Left lung (tissue), 10 donors: Measurements from ENCODE around the gene SLC25A18. TPM values are rescaled to one million over a fixed set of nuclear protein-coding genes. Genes with fewer than 3 reads are reported as not detected.

Experiments
- ATAC-seq: fragments of 200-7000 bp; cut with Tn5 transposase; one replicate; pipeline ENCODE4 v1.9.1; 2020; ENCODE audit warnings: moderate library complexity
- DNase-seq, 4 donors: peaks; one replicate each; pipeline ENCODE4 v3.0.0-alpha.2; 2013 to 2020
- H3K27ac ChIP-seq, 2 donors: fragments of 200-600 bp; sonication (generic) in 1 of 2; one replicate each; pipeline versions ENCODE4 v1.5.0 to v1.8.0; 2020 to 2021
- H3K27me3 ChIP-seq, 2 donors: fragments of 200-600 bp; sonication (generic) in 1 of 2; one replicate each; pipeline versions ENCODE4 v1.5.0 to v1.8.0; 2020 to 2021
- H3K36me3 ChIP-seq, 2 donors: fragments of 200-600 bp; sonication (generic) in 1 of 2; one replicate each; pipeline versions ENCODE4 v1.5.0 to v1.8.0; 2020 to 2021
- H3K4me1 ChIP-seq, 2 donors: fragments of 200-600 bp; one replicate each; pipeline ENCODE4 v1.8.0; 2021
- H3K4me3 ChIP-seq, 2 donors: fragments of 200-600 bp; sonication (generic) in 1 of 2; one replicate each; pipeline versions ENCODE4 v1.5.0 to v1.8.0; 2020 to 2021; ENCODE audit warnings: mild to moderate bottlenecking in 1 of 2
- H3K9me3 ChIP-seq, 2 donors: fragments of 200-600 bp; sonication (generic) in 1 of 2; one replicate each; pipeline versions ENCODE4 v1.5.0 to v1.8.0; 2020 to 2021
- intact Hi-C, 2 donors: fragments of 100-400 bp; cut with DNase I; formaldehyde crosslinking; loops; one replicate each; pipeline versions ENCODE4 v1.11.2 to v1.14.2; 2022
- polyA plus RNA-seq, 6 donors: library from polyadenylated mRNA; unstranded; fragments of 120-200 nt; gene quantifications; one replicate each; pipeline ENCODE4 v1.2.1, GENCODE V29; 2013; ENCODE audit not compliant: insufficient read length in 6 of 6
- total RNA-seq, 2 donors: library from RNA; stranded (reverse); fragmentation: NEBNext Ultra II Directional; extraction: Animal tissue kit (Norgen Biotek cat#: 25700); gene quantifications; one replicate each; pipeline ENCODE4 v1.2.1, GENCODE V29; 2021
- TF ChIP-seq, protein P1 (sequence below), 2 donors: fragments of 200-600 bp; sonication (generic) in 1 of 2; IDR thresholded peaks; one replicate each; pipeline versions ENCODE4 v1.5.0 to v1.8.0; 2021; ENCODE audit warnings: antibody characterized with exemption in 2 of 2
- donor health status: DM: no; HTN: yes; CAD: no.
- donor health status: DM: no; HTN: no; CAD: no.

The SLC25A18 gene
- total and polyA plus RNA-seq, 8 donors: 0.26 to 0.56 (median 0.40) TPM

DNA sequence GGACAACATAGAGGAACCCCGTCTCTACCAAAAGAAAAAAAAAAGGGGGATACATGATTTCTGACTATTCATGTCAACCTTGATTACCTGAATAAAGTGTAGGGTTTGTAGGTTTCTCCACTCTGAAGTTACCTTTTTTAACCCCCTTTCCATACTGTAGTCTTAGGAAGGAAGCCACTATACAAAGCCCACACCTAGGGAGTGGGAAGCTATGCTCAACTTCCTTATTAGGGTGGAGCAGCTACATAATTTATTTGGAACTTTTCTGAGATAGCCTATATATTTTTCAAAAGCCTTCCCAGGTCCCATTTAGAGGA lies 65.8 kb downstream of the SLC25A18 start:
- Histone ChIP-seq H3K9me3 (no peaks in the 10 kb centered on the region), H3K27me3 (no peaks in the 10 kb centered on the region), H3K27ac (peak overlapping the region; percentile 89 to 96), H3K4me3 (peak overlapping the region; percentile 94 to 99), H3K36me3 (peaks cover 0 to 22% of the 10 kb centered on the region in 2 donors), H3K4me1 (peaks cover 10 to 44% of the 10 kb centered on the region in 2 donors)
- DNase-seq (no peak), ATAC-seq (peak; percentile 4)
- TF ChIP-seq, protein P1, sequence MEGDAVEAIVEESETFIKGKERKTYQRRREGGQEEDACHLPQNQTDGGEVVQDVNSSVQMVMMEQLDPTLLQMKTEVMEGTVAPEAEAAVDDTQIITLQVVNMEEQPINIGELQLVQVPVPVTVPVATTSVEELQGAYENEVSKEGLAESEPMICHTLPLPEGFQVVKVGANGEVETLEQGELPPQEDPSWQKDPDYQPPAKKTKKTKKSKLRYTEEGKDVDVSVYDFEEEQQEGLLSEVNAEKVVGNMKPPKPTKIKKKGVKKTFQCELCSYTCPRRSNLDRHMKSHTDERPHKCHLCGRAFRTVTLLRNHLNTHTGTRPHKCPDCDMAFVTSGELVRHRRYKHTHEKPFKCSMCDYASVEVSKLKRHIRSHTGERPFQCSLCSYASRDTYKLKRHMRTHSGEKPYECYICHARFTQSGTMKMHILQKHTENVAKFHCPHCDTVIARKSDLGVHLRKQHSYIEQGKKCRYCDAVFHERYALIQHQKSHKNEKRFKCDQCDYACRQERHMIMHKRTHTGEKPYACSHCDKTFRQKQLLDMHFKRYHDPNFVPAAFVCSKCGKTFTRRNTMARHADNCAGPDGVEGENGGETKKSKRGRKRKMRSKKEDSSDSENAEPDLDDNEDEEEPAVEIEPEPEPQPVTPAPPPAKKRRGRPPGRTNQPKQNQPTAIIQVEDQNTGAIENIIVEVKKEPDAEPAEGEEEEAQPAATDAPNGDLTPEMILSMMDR (IDR thresholded peaks at IDR 0.05): no peak
- intact Hi-C loops: no loop called here

DNA sequence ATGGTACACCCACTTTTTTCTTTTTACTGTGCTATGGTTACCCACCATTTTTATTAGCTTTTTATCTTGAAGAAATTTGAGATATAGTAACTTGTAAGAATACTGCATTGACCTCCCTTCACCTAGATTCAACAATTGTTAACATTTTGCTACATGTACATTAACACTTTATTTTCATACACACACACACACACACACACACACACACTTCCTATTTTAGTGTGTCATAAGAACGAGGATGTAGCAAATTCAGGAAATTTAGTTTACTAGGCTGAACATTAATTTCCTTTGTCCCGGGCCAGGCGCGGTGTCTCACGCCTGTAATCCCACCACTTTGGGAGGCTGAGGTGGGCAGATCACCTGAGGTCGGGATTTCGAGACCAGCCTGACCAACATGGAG lies 66.3 kb downstream of the SLC25A18 start:
- ATAC-seq (no peak), DNase-seq (no peak)
- TF ChIP-seq, protein P1 (IDR thresholded peaks at IDR 0.05): no peak
- Histone ChIP-seq H3K27ac (peak overlapping the region; percentile 89 to 96), H3K4me1 (peaks cover 10 to 44% of the 10 kb centered on the region in 2 donors), H3K4me3 (peak overlapping the region in 1 of 2 donors; percentile 94), H3K36me3 (peaks cover 0 to 17% of the 10 kb centered on the region in 2 donors), H3K9me3 (no peaks in the 10 kb centered on the region), H3K27me3 (no peaks in the 10 kb centered on the region)
- intact Hi-C loops: no loop called here

DNA sequence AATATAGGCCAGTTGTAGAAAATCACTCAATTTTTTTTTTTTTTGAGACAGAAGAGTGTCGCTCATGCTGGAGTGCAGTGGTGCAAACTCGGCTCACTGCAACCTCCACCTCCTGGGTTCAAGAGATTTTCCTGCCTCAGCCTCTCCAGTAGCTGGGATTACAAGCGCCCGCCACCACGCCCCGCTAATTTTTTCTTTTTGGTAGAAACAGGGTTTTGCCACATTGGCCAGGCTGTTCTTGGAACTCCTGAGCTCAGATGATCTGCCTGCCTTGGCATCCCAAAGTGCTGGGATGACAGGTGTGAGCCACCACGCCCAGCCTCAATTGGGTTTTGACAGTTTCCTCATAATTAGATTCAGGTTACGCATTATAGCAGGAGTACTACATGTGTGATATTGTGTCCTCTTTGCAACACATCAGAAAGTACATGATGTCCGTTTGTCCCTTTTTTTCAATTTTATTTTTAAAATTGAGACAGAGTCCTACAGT lies 67.8 kb downstream of the SLC25A18 start:
- peaks cover 10 to 29% of the 10 kb centered on the region in 2 donors for H3K4me1 ChIP-seq
- TF ChIP-seq, protein P1 (IDR thresholded peaks at IDR 0.05): no peak
- no peaks in the 10 kb centered on the region for H3K9me3 ChIP-seq
- no peak for ATAC-seq
- no peak for DNase-seq
- no peak overlapping the region for H3K4me3 ChIP-seq
- peaks cover 0 to 9% of the 10 kb centered on the region in 2 donors for H3K36me3 ChIP-seq
- H3K27ac ChIP-seq: no peak overlapping the region
- H3K27me3 ChIP-seq: no peaks in the 10 kb centered on the region
- intact Hi-C loops: no loop called here

DNA sequence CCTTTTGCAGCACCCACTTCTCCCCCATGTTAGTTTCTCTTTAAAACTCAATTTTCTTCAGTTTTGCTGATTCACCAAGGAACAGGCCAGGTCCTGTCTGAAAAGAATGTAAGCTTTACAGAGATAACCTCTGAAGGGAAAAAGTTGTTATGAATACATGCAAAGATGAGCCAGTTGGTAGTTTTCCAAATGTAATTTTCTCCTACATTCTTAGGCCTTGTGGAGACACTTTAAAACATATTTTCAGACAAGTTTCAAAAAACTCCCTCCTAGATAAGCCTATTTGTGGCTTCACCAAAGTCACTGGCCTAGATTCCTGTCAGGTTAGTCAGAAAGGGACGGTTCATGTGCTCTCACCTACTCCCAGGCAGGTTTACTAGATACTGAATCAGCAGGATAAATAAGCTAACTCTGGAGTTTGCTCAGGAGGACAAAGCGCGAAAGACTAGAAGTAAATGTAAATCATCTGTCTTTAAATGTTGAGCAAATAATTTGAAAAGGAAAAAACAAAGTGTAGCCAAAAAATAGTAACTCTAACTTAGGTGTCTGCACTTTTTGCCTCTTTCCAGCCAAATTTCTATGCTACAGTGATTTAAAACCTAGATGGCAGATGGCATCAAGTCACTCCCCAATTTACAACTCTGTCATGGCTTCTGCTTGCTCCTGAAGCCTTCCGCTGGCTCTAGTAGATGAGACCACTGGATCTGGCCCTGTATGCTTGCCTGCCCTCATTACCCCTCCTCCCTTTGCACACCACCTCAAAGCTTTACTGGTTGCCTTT lies 70.1 kb downstream of the SLC25A18 start:
- Histone ChIP-seq H3K4me3 (no peak overlapping the region), H3K27me3 (no peaks in the 10 kb centered on the region), H3K27ac (peak overlapping the region in 1 of 2 donors; percentile 68), H3K4me1 (peaks cover 0 to 23% of the 10 kb centered on the region in 2 donors), H3K9me3 (no peaks in the 10 kb centered on the region), H3K36me3 (no peaks in the 10 kb centered on the region)
- ATAC-seq (peak; percentile 23), DNase-seq (no peak)
- intact Hi-C loops: no loop called here
- TF ChIP-seq, protein P1 (IDR thresholded peaks at IDR 0.05): no peak

DNA sequence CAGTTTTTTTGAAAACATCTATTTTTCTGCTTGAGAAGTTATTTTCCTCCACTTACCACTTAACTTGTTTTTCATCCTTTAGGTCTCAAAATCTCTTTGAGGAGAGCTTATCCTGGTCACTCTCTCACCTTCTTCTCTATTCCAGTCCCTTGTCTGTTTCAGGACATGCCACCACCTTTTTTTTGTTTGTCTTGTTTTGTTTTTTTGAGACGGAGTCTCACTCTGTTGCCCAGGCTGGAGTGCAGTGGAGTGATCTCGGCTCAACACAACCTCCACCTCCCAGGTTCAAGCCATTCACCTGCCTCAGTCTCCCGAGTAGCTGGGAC lies 70.7 kb downstream of the SLC25A18 start:
- intact Hi-C loops: no loop called here
- DNase-seq: no peak
- TF ChIP-seq, protein P1 (IDR thresholded peaks at IDR 0.05): no peak
- ATAC-seq: no peak
- no peak overlapping the region for H3K4me3 ChIP-seq
- H3K27me3 ChIP-seq: no peaks in the 10 kb centered on the region
- no peak overlapping the region for H3K27ac ChIP-seq
- peaks cover 0 to 24% of the 10 kb centered on the region in 2 donors for H3K4me1 ChIP-seq
- H3K36me3 ChIP-seq: no peaks in the 10 kb centered on the region
- H3K9me3 ChIP-seq: no peaks in the 10 kb centered on the region
